ENCODE data around the gene APEH.

The APEH gene

DNA sequence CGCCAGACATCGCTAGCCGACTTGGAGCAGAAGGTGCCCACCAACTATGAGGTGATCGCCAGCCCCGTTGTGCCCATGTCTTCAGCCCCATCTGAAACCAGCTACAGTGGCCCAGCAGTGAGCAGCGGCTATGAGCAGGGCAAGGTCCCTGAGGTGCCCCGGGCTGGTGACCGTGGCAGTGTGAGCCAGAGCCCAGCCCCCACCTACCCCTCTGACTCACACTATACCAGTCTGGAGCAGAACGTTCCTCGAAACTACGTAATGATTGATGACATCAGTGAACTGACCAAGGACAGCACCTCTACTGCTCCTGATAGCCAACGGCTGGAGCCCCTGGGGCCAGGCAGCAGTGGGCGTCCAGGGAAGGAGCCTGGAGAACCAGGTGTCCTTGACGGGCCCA is 12.9 kb upstream of the APEH start:
- TF ChIP-seq, protein P1, sequence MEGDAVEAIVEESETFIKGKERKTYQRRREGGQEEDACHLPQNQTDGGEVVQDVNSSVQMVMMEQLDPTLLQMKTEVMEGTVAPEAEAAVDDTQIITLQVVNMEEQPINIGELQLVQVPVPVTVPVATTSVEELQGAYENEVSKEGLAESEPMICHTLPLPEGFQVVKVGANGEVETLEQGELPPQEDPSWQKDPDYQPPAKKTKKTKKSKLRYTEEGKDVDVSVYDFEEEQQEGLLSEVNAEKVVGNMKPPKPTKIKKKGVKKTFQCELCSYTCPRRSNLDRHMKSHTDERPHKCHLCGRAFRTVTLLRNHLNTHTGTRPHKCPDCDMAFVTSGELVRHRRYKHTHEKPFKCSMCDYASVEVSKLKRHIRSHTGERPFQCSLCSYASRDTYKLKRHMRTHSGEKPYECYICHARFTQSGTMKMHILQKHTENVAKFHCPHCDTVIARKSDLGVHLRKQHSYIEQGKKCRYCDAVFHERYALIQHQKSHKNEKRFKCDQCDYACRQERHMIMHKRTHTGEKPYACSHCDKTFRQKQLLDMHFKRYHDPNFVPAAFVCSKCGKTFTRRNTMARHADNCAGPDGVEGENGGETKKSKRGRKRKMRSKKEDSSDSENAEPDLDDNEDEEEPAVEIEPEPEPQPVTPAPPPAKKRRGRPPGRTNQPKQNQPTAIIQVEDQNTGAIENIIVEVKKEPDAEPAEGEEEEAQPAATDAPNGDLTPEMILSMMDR (IDR thresholded peaks at IDR 0.05; ENCODE audit: insufficient read depth, missing control alignments), result no peak
- FAIRE-seq, result no peak
- no peak for DNase-seq (ENCODE audit: insufficient read length, low spot score)

DNA sequence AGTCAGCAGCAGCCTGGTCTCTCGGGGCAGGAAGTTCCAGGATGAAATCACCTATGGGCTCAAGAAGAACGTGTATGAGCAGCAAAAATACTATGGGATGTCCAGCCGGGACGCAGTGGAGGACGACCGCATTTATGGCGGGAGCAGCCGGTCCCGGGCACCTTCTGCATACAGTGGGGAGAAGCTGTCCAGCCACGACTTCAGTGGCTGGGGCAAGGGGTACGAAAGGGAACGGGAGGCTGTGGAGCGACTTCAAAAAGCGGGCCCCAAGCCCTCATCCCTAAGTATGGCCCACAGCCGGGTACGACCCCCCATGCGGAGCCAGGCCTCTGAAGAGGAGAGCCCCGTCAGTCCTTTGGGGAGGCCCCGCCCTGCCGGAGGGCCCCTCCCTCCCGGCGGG is 12.1 kb upstream of the APEH start:
- TF ChIP-seq, protein P1 (IDR thresholded peaks at IDR 0.05; ENCODE audit: insufficient read depth, missing control alignments), result no peak
- FAIRE-seq (no peak), DNase-seq (ENCODE audit: insufficient read length, low spot score) (no peak)

DNA sequence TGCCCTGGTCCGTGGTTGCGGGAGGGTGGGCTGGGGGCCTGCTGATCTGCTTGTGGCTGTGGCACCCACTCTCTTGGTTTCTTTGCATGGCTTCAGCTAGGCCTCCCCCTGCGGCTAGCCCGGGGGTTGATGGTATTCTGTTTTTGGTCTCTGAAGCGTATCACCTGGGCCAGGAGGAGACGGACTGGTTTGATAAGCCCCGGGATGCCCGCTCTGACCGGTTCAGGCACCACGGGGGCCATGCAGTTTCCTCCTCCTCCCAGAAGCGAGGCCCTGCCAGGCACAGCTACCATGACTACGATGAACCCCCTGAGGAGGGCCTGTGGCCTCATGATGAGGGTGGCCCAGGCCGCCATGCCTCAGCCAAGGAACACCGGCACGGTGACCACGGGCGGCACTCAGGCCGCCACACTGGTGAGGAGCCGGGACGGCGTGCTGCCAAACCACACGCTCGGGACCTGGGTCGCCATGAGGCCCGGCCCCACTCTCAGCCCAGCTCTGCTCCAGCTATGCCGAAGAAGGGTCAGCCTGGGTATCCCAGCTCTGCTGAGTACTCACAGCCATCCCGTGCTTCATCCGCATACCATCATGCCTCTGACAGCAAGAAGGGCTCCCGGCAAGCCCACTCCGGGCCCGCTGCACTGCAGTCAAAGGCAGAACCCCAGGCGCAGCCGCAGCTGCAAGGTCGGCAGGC is 11.3 kb upstream of the APEH start:
- DNase-seq (ENCODE audit: insufficient read length, low spot score), result no peak
- TF ChIP-seq, protein P1 (IDR thresholded peaks at IDR 0.05; ENCODE audit: insufficient read depth, missing control alignments), result no peak
- no peak for FAIRE-seq

DNA sequence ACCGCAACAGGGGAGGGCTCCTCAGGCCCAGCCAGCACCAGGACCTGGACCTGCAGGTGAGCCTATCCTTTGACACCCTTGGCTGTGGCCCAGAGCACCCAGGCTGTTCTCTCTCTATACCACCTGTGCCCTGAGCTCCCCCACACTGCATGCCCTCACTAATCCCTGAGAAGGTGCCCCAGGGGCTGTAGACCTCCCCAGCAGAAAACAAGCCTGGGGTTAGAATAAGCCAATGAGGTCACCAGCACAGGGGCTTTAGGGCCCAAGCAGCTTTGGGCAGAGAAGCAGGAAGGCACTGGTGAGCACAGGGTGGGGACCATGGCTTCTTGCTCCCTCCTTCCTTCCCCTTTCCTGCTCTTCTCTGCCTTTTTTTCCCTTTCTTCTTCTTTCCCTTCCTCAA is 10.3 kb upstream of the APEH start:
- no peak for DNase-seq (ENCODE audit: insufficient read length, low spot score)
- TF ChIP-seq, protein P1 (IDR thresholded peaks at IDR 0.05; ENCODE audit: insufficient read depth, missing control alignments), result no peak
- FAIRE-seq, result no peak

DNA sequence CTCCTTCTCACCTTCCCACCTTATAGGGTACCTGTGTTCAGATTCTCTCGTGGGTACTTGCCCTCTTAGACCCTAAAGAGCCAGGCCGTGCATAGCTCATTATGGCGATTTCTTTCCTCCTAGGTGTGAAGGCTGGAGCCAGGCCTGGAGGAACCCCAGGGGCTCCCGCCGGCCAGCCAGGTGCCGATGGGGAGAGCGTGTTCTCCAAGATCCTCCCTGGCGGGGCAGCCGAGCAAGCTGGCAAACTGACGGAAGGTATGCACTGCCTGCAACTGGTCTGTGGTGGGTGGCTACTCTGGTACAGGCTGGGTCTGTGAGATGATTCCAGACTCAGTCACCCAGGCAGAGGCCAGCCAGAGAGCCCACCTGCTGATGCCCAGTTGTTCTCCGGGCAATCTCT is 9.9 kb upstream of the APEH start:
- FAIRE-seq (no peak), DNase-seq (ENCODE audit: insufficient read length, low spot score) (no peak)
- TF ChIP-seq, protein P1 (IDR thresholded peaks at IDR 0.05; ENCODE audit: insufficient read depth, missing control alignments), result no peak

DNA sequence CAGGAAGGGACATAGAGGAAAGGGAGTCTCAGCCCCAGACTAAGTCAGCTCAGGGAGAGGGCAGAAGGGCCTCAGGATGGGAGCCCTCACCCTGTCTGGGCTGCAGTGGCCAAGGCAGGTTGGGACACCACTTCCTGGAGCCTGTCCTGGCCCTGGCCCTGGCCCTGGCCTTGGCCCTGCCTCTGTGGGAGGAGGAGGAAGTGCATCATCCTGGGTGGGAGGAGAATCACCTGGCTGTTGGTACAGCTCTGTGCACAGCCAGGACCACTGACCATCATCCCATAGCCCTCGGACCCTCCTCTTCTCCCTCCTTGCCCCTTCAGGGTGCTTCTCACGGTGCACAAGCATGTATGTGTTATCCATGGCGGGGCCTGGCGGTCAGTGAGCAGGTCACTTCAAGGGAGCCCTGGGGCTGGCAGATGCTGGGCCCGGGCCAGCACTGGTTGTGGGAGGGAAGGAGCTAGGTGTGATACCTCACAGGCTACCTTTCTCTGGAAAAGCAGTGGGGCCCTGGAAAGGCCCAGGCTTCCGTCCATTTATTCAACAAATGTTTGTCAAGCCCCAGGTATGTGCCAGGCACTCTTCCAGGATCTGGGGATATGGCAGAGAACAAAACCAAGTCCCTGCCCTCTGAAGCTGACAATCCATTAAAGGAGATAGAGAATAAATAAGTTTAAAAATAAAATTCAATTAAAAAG is 8.2 kb upstream of the APEH start:
- FAIRE-seq (no peak), DNase-seq (ENCODE audit: insufficient read length, low spot score) (no peak)
- TF ChIP-seq, protein P1 (IDR thresholded peaks at IDR 0.05; ENCODE audit: insufficient read depth, missing control alignments), result no peak

DNA sequence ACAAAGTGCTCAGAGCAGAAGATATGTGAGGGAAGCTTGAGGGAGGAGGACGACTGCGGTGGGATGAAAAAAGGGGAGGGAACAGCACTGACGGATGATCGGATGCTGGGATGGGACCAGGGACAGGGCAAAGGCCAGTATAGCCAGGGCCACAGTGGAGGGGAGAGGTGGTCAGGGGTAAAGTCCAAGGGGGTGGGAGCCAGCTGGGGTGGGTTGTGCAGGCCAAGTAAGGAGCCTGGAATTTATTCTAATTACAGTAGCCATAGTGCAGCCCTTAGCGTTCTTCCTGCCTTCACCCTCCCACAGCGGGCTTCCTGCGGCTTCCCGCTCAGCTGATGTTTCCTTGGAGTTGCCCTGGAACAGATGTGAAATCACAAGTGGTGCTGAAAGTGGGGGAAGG is 7.6 kb upstream of the APEH start:
- FAIRE-seq (no peak), DNase-seq (ENCODE audit: insufficient read length, low spot score) (no peak)
- TF ChIP-seq, protein P1 (IDR thresholded peaks at IDR 0.05; ENCODE audit: insufficient read depth, missing control alignments), result no peak
